Testis (tissue), 3 donors: ENCODE measurements around the gene TRIM71. TPM values are rescaled to one million over a fixed set of nuclear protein-coding genes. Genes with fewer than 3 reads are reported as not detected.
"Not testable (repeated sequence)": the region's sequence is repeated elsewhere in the genome, so short reads cannot be mapped to it uniquely, and the experiment has no call there.

Experiments used
- DNase-seq: peaks from one replicate; pipeline ENCODE4 v3.0.0-alpha.2; 2019
- H3K27ac ChIP-seq, 2 donors: fragments of 200-600 bp; sonication (generic); one replicate each; pipeline ENCODE4 v1.5.1; 2019
- H3K27me3 ChIP-seq: fragments of 200-600 bp; sonication (generic); one replicate; pipeline ENCODE4 v1.5.1; 2019
- H3K36me3 ChIP-seq: fragments of 200-600 bp; sonication (generic); one replicate; pipeline ENCODE4 v1.5.1; 2017; ENCODE audit warnings: low read depth; ENCODE audit errors: missing control alignments
- H3K4me1 ChIP-seq: fragments of 200-600 bp; sonication (generic); one replicate; pipeline ENCODE4 v1.5.1; 2019
- H3K4me3 ChIP-seq, 2 donors: fragments of 200-600 bp; sonication (generic); one replicate each; pipeline ENCODE4 v1.5.1; 2017 to 2019
- H3K9me3 ChIP-seq: fragments of 200-600 bp; sonication (generic); one replicate; pipeline ENCODE4 v1.5.1; 2017
- CTCF ChIP-seq, 3 experiments: fragments of 450-650 bp in 2 of 3; fragments of 200-600 bp in 1 of 3; sonication (generic) in 1 of 3; IDR thresholded peaks; one replicate each; pipeline ENCODE4 v1.5.1; 2016 to 2019; ENCODE audit warnings: antibody characterized with exemption in 3 of 3, mild to moderate bottlenecking in 2 of 3, moderate library complexity in 1 of 3
- POLR2A ChIP-seq: fragments of 450-650 bp; IDR thresholded peaks from one replicate; pipeline ENCODE4 v1.6.1; 2017; ENCODE audit warnings: antibody characterized with exemption, mild to moderate bottlenecking, moderate library complexity
- WGBS, 2 donors: methylation state at CpG; one replicate each; pipeline ENCODE4 v1.1.5; 2018; 5-methylcytosine and 5-hydroxymethylcytosine counted together
- intact Hi-C: fragments of 100-400 bp; cut with DNase I; formaldehyde crosslinking; loops from one replicate; pipeline ENCODE4 v1.15.1; 2023; ENCODE audit warnings: low total_unique reads
- polyA plus RNA-seq: library from polyadenylated mRNA; stranded (reverse); fragments of 350-450 nt; fragmentation: Illumina TruSeq; extraction: RNeasy Lipid Tissue Mini Kit (QIAGEN cat#74804); gene quantifications from one replicate; pipeline ENCODE4 v1.2.3, GENCODE V29; 2014; ENCODE audit warnings: low read depth, low replicate concordance; ENCODE audit not compliant: insufficient read depth
- total RNA-seq, 2 donors: library from RNA; depleted of rRNA; stranded (reverse); fragments of >200 nt; gene quantifications; one replicate each; pipeline ENCODE4 v1.2.3, GENCODE V29; 2016

Gene TRIM71
- total and polyA plus RNA-seq, 3 donors from 2014 or later, result 9.9 to 21.0 (median 20.6) TPM

- intact Hi-C loops, result no loop called here
- WGBS, 2 donors, result 81 to 87% methylated on average over 5 of the region's 5 CpGs
- TF ChIP-seq POLR2A, result no peak
- no peak for TF ChIP-seq CTCF (IDR thresholded peaks at IDR 0.05)
- H3K27me3 ChIP-seq, result no peaks in the 10 kb centered on the region
- H3K27ac ChIP-seq, result no peak overlapping the region
- H3K9me3 ChIP-seq, result no peaks in the 10 kb centered on the region
- no peaks in the 10 kb centered on the region for H3K36me3 ChIP-seq
- no peak overlapping the region for H3K4me3 ChIP-seq
- no peak for DNase-seq
- no peaks in the 10 kb centered on the region for H3K4me1 ChIP-seq
Measured at GRCh38 chr3:32822609-32823498, 5.1 kb downstream of the TRIM71 start.

GRCh38 chr3:32823641-32824184, 5.9 kb downstream of the TRIM71 start:
- not testable (repeated sequence) for H3K27me3 ChIP-seq

GRCh38 chr3:32825601-32826375, 8.0 kb downstream of the TRIM71 start:
- Histone ChIP-seq H3K4me1 (no peaks in the 10 kb centered on the region), H3K36me3 (no peaks in the 10 kb centered on the region), H3K4me3 (no peak overlapping the region), H3K9me3 (no peaks in the 10 kb centered on the region), H3K27ac (no peak overlapping the region), H3K27me3 (no peaks in the 10 kb centered on the region)
- WGBS, 2 donors, result 91 to 92% methylated on average over 12 of the region's 12 CpGs
- intact Hi-C loops, result no loop called here
- no peak for DNase-seq
- no peak for TF ChIP-seq CTCF (IDR thresholded peaks at IDR 0.05)
- no peak for TF ChIP-seq POLR2A

More at GRCh38 chr3:32823641-32824184, 5.9 kb downstream of the TRIM71 start:
- H3K4me3 ChIP-seq, H3K4me1 ChIP-seq, H3K27ac ChIP-seq, intact Hi-C loops, H3K36me3 ChIP-seq, H3K9me3 ChIP-seq, DNase-seq: not testable (repeated sequence)
- 95 to 97% methylated on average over 21 of the region's 21 CpGs for whole genome bisulfite sequencing, 2 donors

- no peak for DNase-seq
- H3K4me1 ChIP-seq, result no peaks in the 10 kb centered on the region
- intact Hi-C loops, result no loop called here
- 84 to 90% methylated on average over 4 of the region's 4 CpGs for WGBS, 2 donors
- H3K4me3 ChIP-seq, result no peak overlapping the region
- H3K36me3 ChIP-seq, result no peaks in the 10 kb centered on the region
- H3K9me3 ChIP-seq, result no peaks in the 10 kb centered on the region
- TF ChIP-seq CTCF (IDR thresholded peaks at IDR 0.05) (no peak), POLR2A (no peak)
- no peak overlapping the region for H3K27ac ChIP-seq
- H3K27me3 ChIP-seq, result no peaks in the 10 kb centered on the region
Measured at GRCh38 chr3:32831062-32831461, 13.3 kb downstream of the TRIM71 start.

GRCh38 chr3:32831791-32832190, 14.0 kb downstream of the TRIM71 start:
- Histone ChIP-seq H3K4me1 (no peaks in the 10 kb centered on the region), H3K9me3 (no peaks in the 10 kb centered on the region), H3K36me3 (no peaks in the 10 kb centered on the region), H3K27ac (no peak overlapping the region), H3K27me3 (no peaks in the 10 kb centered on the region), H3K4me3 (no peak overlapping the region)
- TF ChIP-seq POLR2A (no peak), CTCF (IDR thresholded peaks at IDR 0.05) (no peak)
- no peak for DNase-seq
- WGBS, 2 donors, result 44% methylated on average over 2 of the region's 2 CpGs; no CpG with 5 or more reads in 1 of the 2 donors
- intact Hi-C loops, result no loop called here
